KG1 (cell line): ENCODE results near the gene OPN4.

Source experiments
- DNase-seq: peaks from one replicate; lab custom pipeline; 2025; lab: John Stamatoyannopoulos, UW

The OPN4 gene

GRCh38 chr10:86662186-86663045 is 8.1 kb downstream of the OPN4 start:
- DNase-seq = no peak

- no peak for DNase-seq
Measured at GRCh38 chr10:86663046-86663345, 8.6 kb downstream of the OPN4 start.

GRCh38 chr10:86663576-86664339 is 9.4 kb downstream of the OPN4 start:
- no peak for DNase-seq

GRCh38 chr10:86664341-86665217 is 10.2 kb downstream of the OPN4 start:
- DNase-seq = no peak

- no peak for DNase-seq
Measured at GRCh38 chr10:86665218-86665607, 10.9 kb downstream of the OPN4 start.

- DNase-seq = no peak
Measured at GRCh38 chr10:86665868-86666267, 11.5 kb downstream of the OPN4 start.

GRCh38 chr10:86666538-86666937 is 12.2 kb downstream of the OPN4 start:
- no peak for DNase-seq

GRCh38 chr10:86667421-86668181 is 13.3 kb downstream of the OPN4 start:
- no peak for DNase-seq

GRCh38 chr10:86668297-86669165 is 14.2 kb downstream of the OPN4 start, which contains the start of gene LDB3:
TSS of gene LDB3 (plus strand) at chr10:86668511. CDS start at chr10:86668692, 181 bp downstream.
- no peak for DNase-seq

- DNase-seq = no peak
Measured at GRCh38 chr10:86670290-86670811, 16.0 kb downstream of the OPN4 start.

GRCh38 chr10:86670876-86671275 is 16.5 kb downstream of the OPN4 start:
- DNase-seq = no peak

GRCh38 chr10:86671419-86671818 is 17.1 kb downstream of the OPN4 start:
- no peak for DNase-seq

GRCh38 chr10:86671985-86672710 is 17.8 kb downstream of the OPN4 start:
- DNase-seq = no peak

GRCh38 chr10:86673216-86673826 is 19.0 kb downstream of the OPN4 start:
- no peak for DNase-seq

GRCh38 chr10:86673827-86674581 is 19.7 kb downstream of the OPN4 start:
- no peak for DNase-seq

GRCh38 chr10:86674912-86675311 is 20.6 kb downstream of the OPN4 start:
- DNase-seq = no peak

GRCh38 chr10:86677374-86677773 is 23.0 kb downstream of the OPN4 start:
- DNase-seq = no peak

GRCh38 chr10:86678999-86679792 is 24.8 kb downstream of the OPN4 start:
- no peak for DNase-seq
